Glutamatergic neuron (in vitro differentiated cells): ENCODE data around the gene FRMD4A. TPM values are rescaled to one million over a fixed set of nuclear protein-coding genes. Genes with fewer than 3 reads are reported as not detected.

ENCODE experiments used
- DNase-seq: peaks from one replicate; pipeline ENCODE4 v3.0.0; 2022
- H3K27ac Mint-ChIP-seq: one replicate; pipeline ENCODE4 v1.8.0; 2020; ENCODE audit warnings: mild to moderate bottlenecking, mixed read lengths, inconsistent platforms; ENCODE audit not compliant: unreplicated experiment
- H3K27me3 Mint-ChIP-seq: one replicate; pipeline ENCODE4 v1.8.0; 2020; ENCODE audit warnings: mild to moderate bottlenecking, moderate library complexity, mixed read lengths, inconsistent platforms; ENCODE audit not compliant: unreplicated experiment
- H3K36me3 Mint-ChIP-seq: one replicate; pipeline ENCODE4 v1.8.0; 2020; ENCODE audit warnings: mild to moderate bottlenecking, mixed read lengths, inconsistent platforms; ENCODE audit not compliant: unreplicated experiment
- H3K4me1 Mint-ChIP-seq: one replicate; pipeline ENCODE4 v1.8.0; 2020; ENCODE audit warnings: mild to moderate bottlenecking, low read depth, mixed read lengths, inconsistent platforms; ENCODE audit not compliant: unreplicated experiment
- H3K4me3 Mint-ChIP-seq: one replicate; pipeline ENCODE4 v1.8.0; 2020; ENCODE audit warnings: mild to moderate bottlenecking, mixed read lengths, inconsistent platforms; ENCODE audit not compliant: unreplicated experiment
- H3K9me3 Mint-ChIP-seq: one replicate; pipeline ENCODE4 v1.8.0; 2020; ENCODE audit warnings: mild to moderate bottlenecking, moderate library complexity, mixed read lengths, inconsistent platforms; ENCODE audit not compliant: unreplicated experiment
- CTCF ChIP-seq: fragments of 200-600 bp; sonication (generic); IDR thresholded peaks from one replicate; pipeline ENCODE4 v1.5.0; 2021; ENCODE audit not compliant: partially characterized antibody, unreplicated experiment
- total RNA-seq: library from RNA; stranded (reverse); fragmentation: NEBNext Ultra II Directional; extraction: Animal tissue kit (Norgen Biotek cat#: 25700); gene quantifications from one replicate; pipeline ENCODE4 v1.2.1, GENCODE V29; 2021; ENCODE audit not compliant: unreplicated experiment

FRMD4A gene
- total RNA-seq, 1 donor from 2014 or later: 70.6 TPM

GRCh38 chr10:14131261-14131960 lies 199.3 kb downstream of the FRMD4A start:
- no peak for TF ChIP-seq CTCF
- peaks cover 9% of the 10 kb centered on the region for H3K4me1 Mint-ChIP-seq
- peaks cover 5% of the 10 kb centered on the region for H3K9me3 Mint-ChIP-seq
- no peaks in the 10 kb centered on the region for H3K36me3 Mint-ChIP-seq
- H3K27ac Mint-ChIP-seq: no peak overlapping the region
- no peak for DNase-seq
- H3K4me3 Mint-ChIP-seq: no peak overlapping the region
- no peaks in the 10 kb centered on the region for H3K27me3 Mint-ChIP-seq

GRCh38 chr10:14129770-14130169 lies 201.0 kb downstream of the FRMD4A start:
- Mint-ChIP-seq H3K4me3 (no peak overlapping the region), H3K36me3 (no peaks in the 10 kb centered on the region), H3K9me3 (peaks cover 5% of the 10 kb centered on the region), H3K27ac (peak overlapping the region; percentile 5), H3K27me3 (no peaks in the 10 kb centered on the region), H3K4me1 (peaks cover 9% of the 10 kb centered on the region)
- TF ChIP-seq CTCF: no peak
- no peak for DNase-seq

- H3K4me1 Mint-ChIP-seq: peaks cover 9% of the 10 kb centered on the region
- no peaks in the 10 kb centered on the region for H3K27me3 Mint-ChIP-seq
- H3K9me3 Mint-ChIP-seq: peaks cover 4% of the 10 kb centered on the region
- TF ChIP-seq CTCF: no peak
- DNase-seq: no peak
- H3K36me3 Mint-ChIP-seq: no peaks in the 10 kb centered on the region
- H3K27ac Mint-ChIP-seq: no peak overlapping the region
- H3K4me3 Mint-ChIP-seq: no peak overlapping the region
Measured at GRCh38 chr10:14128519-14128918, 202.2 kb downstream of the FRMD4A start.

GRCh38 chr10:14126697-14127440 lies 203.9 kb downstream of the FRMD4A start:
- DNase-seq: no peak
- peaks cover 6% of the 10 kb centered on the region for H3K4me1 Mint-ChIP-seq
- no peaks in the 10 kb centered on the region for H3K27me3 Mint-ChIP-seq
- H3K36me3 Mint-ChIP-seq: no peaks in the 10 kb centered on the region
- no peak overlapping the region for H3K4me3 Mint-ChIP-seq
- peaks cover 4% of the 10 kb centered on the region for H3K9me3 Mint-ChIP-seq
- no peak overlapping the region for H3K27ac Mint-ChIP-seq
- no peak for TF ChIP-seq CTCF

- H3K36me3 Mint-ChIP-seq: no peaks in the 10 kb centered on the region
- TF ChIP-seq CTCF: no peak
Measured at GRCh38 chr10:14125564-14125963, 205.2 kb downstream of the FRMD4A start.

More at GRCh38 chr10:14125564-14125963, 205.2 kb downstream of the FRMD4A start:
- no peak overlapping the region for H3K27ac Mint-ChIP-seq
- H3K27me3 Mint-ChIP-seq: no peaks in the 10 kb centered on the region
- peaks cover 4% of the 10 kb centered on the region for H3K9me3 Mint-ChIP-seq
- H3K4me1 Mint-ChIP-seq: peaks cover 6% of the 10 kb centered on the region
- no peak overlapping the region for H3K4me3 Mint-ChIP-seq
- DNase-seq: no peak
